ENCODE measurements around the gene ITGAE.

Gene ITGAE

DNA sequence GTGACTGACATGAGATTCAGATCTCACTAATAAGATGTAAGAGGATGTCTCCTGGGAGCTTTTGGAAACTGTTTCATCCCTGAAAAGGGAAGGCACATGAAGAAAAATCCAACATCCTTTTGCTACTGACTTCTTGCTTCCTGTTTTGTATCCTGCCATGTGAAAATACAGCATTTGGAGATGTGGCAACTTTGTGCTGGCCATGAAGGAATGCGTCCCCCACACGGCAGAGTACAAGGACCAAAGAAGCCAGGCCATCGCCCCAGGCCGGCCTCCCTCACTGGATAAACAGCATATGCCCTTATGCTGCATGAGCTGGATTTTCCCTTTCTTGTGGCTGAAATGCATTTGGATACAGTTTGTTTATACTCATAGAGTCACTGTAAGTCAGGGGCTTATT lies 82.8 kb downstream of the ITGAE start:
- H3K4me3 ChIP-seq (ENCODE audit: low read depth, low read length), result no peak overlapping the region
- POLR2A ChIA-PET, result no interaction called here
- CTCF ChIA-PET, result no interaction called here
- peaks cover 72 to 75% of the 10 kb centered on the region in 2 experiments for H3K36me3 ChIP-seq (ENCODE audit: control insufficient read depth in 2 of 2, insufficient read depth in 1 of 2, low read length in 2 of 2)
- no peak overlapping the region for H3K27ac ChIP-seq (ENCODE audit: extremely low read depth, low read depth, low read length)
- H3K9me3 ChIP-seq (ENCODE audit: control insufficient read depth, insufficient read depth, low read depth, low read length), result no peaks in the 10 kb centered on the region
- TF ChIP-seq ZNF624 (tag by site-specific recombination; IDR thresholded peaks at IDR 0.05) (no peak), ZNF549 (tag by site-specific recombination; IDR thresholded peaks at IDR 0.05) (no peak), ZNF785 (tag by site-specific recombination; IDR thresholded peaks at IDR 0.05) (no peak), ZNF146 (tag by site-specific recombination; IDR thresholded peaks at IDR 0.05) (no peak), ZNF416 (tag by site-specific recombination; IDR thresholded peaks at IDR 0.05) (no peak), ZNF341 (tag by site-specific recombination; IDR thresholded peaks at IDR 0.05; ENCODE audit: low read depth) (no peak), KLF10 (tag by site-specific recombination; IDR thresholded peaks at IDR 0.05) (no peak), OVOL3 (tag by site-specific recombination; IDR thresholded peaks at IDR 0.05) (no peak)
- TF ChIP-seq, protein P1, sequence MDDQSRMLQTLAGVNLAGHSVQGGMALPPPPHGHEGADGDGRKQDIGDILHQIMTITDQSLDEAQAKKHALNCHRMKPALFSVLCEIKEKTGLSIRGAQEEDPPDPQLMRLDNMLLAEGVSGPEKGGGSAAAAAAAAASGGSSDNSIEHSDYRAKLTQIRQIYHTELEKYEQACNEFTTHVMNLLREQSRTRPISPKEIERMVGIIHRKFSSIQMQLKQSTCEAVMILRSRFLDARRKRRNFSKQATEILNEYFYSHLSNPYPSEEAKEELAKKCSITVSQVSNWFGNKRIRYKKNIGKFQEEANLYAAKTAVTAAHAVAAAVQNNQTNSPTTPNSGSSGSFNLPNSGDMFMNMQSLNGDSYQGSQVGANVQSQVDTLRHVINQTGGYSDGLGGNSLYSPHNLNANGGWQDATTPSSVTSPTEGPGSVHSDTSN (CRISPR knock-in tag; IDR thresholded peaks at IDR 0.05), result no peak
- no peaks in the 10 kb centered on the region for H3K4me1 ChIP-seq (ENCODE audit: control insufficient read depth, insufficient read depth, low read length)

DNA sequence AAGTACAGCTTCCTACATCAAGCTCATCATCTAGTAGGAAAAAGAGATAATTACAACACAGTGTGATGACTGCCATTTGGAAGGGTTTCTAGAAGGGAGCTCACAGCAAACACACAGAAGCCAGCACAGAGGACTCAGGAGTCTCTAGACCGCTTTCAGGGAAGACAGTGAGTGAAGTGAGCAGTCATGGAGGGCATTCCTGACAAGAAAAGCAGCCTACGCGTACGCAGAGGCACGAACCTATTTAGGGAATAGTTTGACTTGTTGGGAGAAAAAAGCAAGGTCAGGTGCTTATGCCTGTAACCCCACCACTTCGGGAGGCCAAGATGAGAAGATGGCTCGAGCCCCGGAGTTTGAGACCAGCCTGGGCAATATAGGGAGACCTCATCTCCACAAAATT lies 85.7 kb downstream of the ITGAE start:
- no peaks in the 10 kb centered on the region for H3K9me3 ChIP-seq (ENCODE audit: control insufficient read depth, insufficient read depth, low read depth, low read length)
- no peak overlapping the region for H3K4me3 ChIP-seq (ENCODE audit: low read depth, low read length)
- TF ChIP-seq, protein P2, sequence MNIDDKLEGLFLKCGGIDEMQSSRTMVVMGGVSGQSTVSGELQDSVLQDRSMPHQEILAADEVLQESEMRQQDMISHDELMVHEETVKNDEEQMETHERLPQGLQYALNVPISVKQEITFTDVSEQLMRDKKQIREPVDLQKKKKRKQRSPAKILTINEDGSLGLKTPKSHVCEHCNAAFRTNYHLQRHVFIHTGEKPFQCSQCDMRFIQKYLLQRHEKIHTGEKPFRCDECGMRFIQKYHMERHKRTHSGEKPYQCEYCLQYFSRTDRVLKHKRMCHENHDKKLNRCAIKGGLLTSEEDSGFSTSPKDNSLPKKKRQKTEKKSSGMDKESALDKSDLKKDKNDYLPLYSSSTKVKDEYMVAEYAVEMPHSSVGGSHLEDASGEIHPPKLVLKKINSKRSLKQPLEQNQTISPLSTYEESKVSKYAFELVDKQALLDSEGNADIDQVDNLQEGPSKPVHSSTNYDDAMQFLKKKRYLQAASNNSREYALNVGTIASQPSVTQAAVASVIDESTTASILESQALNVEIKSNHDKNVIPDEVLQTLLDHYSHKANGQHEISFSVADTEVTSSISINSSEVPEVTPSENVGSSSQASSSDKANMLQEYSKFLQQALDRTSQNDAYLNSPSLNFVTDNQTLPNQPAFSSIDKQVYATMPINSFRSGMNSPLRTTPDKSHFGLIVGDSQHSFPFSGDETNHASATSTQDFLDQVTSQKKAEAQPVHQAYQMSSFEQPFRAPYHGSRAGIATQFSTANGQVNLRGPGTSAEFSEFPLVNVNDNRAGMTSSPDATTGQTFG (tag by site-specific recombination; IDR thresholded peaks at IDR 0.05; ENCODE audit: borderline replicate concordance), result no peak
- TF ChIP-seq, protein P3, sequence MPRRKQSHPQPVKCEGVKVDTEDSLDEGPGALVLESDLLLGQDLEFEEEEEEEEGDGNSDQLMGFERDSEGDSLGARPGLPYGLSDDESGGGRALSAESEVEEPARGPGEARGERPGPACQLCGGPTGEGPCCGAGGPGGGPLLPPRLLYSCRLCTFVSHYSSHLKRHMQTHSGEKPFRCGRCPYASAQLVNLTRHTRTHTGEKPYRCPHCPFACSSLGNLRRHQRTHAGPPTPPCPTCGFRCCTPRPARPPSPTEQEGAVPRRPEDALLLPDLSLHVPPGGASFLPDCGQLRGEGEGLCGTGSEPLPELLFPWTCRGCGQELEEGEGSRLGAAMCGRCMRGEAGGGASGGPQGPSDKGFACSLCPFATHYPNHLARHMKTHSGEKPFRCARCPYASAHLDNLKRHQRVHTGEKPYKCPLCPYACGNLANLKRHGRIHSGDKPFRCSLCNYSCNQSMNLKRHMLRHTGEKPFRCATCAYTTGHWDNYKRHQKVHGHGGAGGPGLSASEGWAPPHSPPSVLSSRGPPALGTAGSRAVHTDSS (tag by site-specific recombination; IDR thresholded peaks at IDR 0.05), result no peak
- TF ChIP-seq ZBTB1 (tag by site-specific recombination; IDR thresholded peaks at IDR 0.05), result no peak
- no peak for TF ChIP-seq ZNF423 (tag by site-specific recombination; IDR thresholded peaks at IDR 0.05)
- TF ChIP-seq ZNF610 (tag by site-specific recombination; IDR thresholded peaks at IDR 0.05; ENCODE audit: borderline replicate concordance), result no peak
- TF ChIP-seq, protein P4, sequence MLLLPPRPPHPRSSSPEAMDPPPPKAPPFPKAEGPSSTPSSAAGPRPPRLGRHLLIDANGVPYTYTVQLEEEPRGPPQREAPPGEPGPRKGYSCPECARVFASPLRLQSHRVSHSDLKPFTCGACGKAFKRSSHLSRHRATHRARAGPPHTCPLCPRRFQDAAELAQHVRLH (tag by site-specific recombination; IDR thresholded peaks at IDR 0.05), result no peak
- no peak for TF ChIP-seq ZNF354C (tag by site-specific recombination; IDR thresholded peaks at IDR 0.05; ENCODE audit: borderline replicate concordance, low read depth)
- no peak for TF ChIP-seq ZNF473 (tag by site-specific recombination; IDR thresholded peaks at IDR 0.05)
- TF ChIP-seq, protein P1 (CRISPR knock-in tag; IDR thresholded peaks at IDR 0.05), result no peak
- TF ChIP-seq, protein P5, sequence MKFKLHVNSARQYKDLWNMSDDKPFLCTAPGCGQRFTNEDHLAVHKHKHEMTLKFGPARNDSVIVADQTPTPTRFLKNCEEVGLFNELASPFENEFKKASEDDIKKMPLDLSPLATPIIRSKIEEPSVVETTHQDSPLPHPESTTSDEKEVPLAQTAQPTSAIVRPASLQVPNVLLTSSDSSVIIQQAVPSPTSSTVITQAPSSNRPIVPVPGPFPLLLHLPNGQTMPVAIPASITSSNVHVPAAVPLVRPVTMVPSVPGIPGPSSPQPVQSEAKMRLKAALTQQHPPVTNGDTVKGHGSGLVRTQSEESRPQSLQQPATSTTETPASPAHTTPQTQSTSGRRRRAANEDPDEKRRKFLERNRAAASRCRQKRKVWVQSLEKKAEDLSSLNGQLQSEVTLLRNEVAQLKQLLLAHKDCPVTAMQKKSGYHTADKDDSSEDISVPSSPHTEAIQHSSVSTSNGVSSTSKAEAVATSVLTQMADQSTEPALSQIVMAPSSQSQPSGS (tag by site-specific recombination; IDR thresholded peaks at IDR 0.05; ENCODE audit: low read depth), result no peak
- no peak for TF ChIP-seq ZNF121 (tag by site-specific recombination; IDR thresholded peaks at IDR 0.05)
- TF ChIP-seq, protein P6, sequence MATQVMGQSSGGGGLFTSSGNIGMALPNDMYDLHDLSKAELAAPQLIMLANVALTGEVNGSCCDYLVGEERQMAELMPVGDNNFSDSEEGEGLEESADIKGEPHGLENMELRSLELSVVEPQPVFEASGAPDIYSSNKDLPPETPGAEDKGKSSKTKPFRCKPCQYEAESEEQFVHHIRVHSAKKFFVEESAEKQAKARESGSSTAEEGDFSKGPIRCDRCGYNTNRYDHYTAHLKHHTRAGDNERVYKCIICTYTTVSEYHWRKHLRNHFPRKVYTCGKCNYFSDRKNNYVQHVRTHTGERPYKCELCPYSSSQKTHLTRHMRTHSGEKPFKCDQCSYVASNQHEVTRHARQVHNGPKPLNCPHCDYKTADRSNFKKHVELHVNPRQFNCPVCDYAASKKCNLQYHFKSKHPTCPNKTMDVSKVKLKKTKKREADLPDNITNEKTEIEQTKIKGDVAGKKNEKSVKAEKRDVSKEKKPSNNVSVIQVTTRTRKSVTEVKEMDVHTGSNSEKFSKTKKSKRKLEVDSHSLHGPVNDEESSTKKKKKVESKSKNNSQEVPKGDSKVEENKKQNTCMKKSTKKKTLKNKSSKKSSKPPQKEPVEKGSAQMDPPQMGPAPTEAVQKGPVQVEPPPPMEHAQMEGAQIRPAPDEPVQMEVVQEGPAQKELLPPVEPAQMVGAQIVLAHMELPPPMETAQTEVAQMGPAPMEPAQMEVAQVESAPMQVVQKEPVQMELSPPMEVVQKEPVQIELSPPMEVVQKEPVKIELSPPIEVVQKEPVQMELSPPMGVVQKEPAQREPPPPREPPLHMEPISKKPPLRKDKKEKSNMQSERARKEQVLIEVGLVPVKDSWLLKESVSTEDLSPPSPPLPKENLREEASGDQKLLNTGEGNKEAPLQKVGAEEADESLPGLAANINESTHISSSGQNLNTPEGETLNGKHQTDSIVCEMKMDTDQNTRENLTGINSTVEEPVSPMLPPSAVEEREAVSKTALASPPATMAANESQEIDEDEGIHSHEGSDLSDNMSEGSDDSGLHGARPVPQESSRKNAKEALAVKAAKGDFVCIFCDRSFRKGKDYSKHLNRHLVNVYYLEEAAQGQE (tag by site-specific recombination; IDR thresholded peaks at IDR 0.05), result no peak
- no peak for TF ChIP-seq ZIC2 (tag by site-specific recombination; IDR thresholded peaks at IDR 0.05)
- no peaks in the 10 kb centered on the region for H3K4me1 ChIP-seq (ENCODE audit: control insufficient read depth, insufficient read depth, low read length)
- no peak overlapping the region for H3K27ac ChIP-seq (ENCODE audit: extremely low read depth, low read depth, low read length)
- ChIA-PET CTCF (interaction anchor here (0.5 to 1.4 kb wide), 3 partner anchors 24 to 148 kb away, joined by 3 read pairs; no protein-coding TSS in a partner anchor), POLR2A (interaction anchor here (0.6 to 2.6 kb wide), 2 partner anchors 8 to 11 kb away, joined by 4 to 7 read pairs; partner anchors contain the start of gene HASPIN)
- H3K36me3 ChIP-seq (ENCODE audit: control insufficient read depth in 2 of 2, insufficient read depth in 1 of 2, low read length in 2 of 2), result peaks cover 72 to 76% of the 10 kb centered on the region in 2 experiments

Data from HEK293 (cell line).